IMR-90 (cell line): ENCODE results near the gene C2CD4C. TPM values are rescaled to one million over a fixed set of nuclear protein-coding genes. Genes with fewer than 3 reads are reported as not detected.

Source experiments
- ATAC-seq: fragments of 200-7000 bp; cut with Tn5 transposase; 2 replicates; pipeline ENCODE4 v1.9.1; 2020; ENCODE audit warnings: low read depth, mild to moderate bottlenecking, moderate library complexity
- BruUV-seq: library from RNA; stranded (reverse); fragments of 400-500 nt; replicated peaks from 2 replicates; lab custom pipeline; 2021; lab: Mats Ljungman, UMichigan
- CTCF ChIA-PET: fragments of 300-600 bp; formaldehyde crosslinking; extraction: SDS; loops from one replicate; lab custom pipeline; 2021; ENCODE audit warnings: antibody characterized with exemption; lab: Yijun Ruan, JAX
- POLR2A ChIA-PET: fragments of 300-600 bp; sonication (Branson Sonifier 250); formaldehyde crosslinking; loops from one replicate; lab custom pipeline; 2022; ENCODE audit warnings: antibody characterized with exemption; ENCODE audit not compliant: unreplicated experiment; lab: Charles Lee
- DNase-seq: peaks from one replicate; pipeline ENCODE4 v3.0.0; 2013
- H2AFZ ChIP-seq: replicated peaks from 2 replicates; pipeline ENCODE3; 2013; ENCODE audit warnings: low read length, mild to moderate bottlenecking; ENCODE audit not compliant: poor library complexity
- H2AK5ac ChIP-seq: 2 replicates; pipeline ENCODE4 v1.6.1; 2013; ENCODE audit warnings: low read depth, low read length, inconsistent platforms
- H2AK9ac ChIP-seq: replicated peaks from 2 replicates; pipeline ENCODE3; 2013; ENCODE audit warnings: mild to moderate bottlenecking, low read depth, low read length, moderate library complexity; ENCODE audit not compliant: poor library complexity
- H2BK120ac ChIP-seq: 2 replicates; pipeline ENCODE4 v1.6.1; 2013; ENCODE audit warnings: low read depth, low read length, inconsistent platforms
- H2BK15ac ChIP-seq: 3 replicates; pipeline ENCODE4 v1.6.1; 2013; ENCODE audit warnings: low read depth, low read length, inconsistent platforms
- H2BK20ac ChIP-seq: 2 replicates; pipeline ENCODE4 v1.6.1; 2013; ENCODE audit warnings: low read depth, mild to moderate bottlenecking, inconsistent platforms, low read length, moderate library complexity
- H2BK5ac ChIP-seq: 2 replicates; pipeline ENCODE4 v1.6.1; 2013; ENCODE audit warnings: mild to moderate bottlenecking, low read depth, low read length, inconsistent platforms; ENCODE audit not compliant: poor library complexity, severe bottlenecking
- H3K14ac ChIP-seq: replicated peaks from 2 replicates; pipeline ENCODE4 v1.6.1; 2013; ENCODE audit warnings: low read depth, low read length, inconsistent platforms
- H3K18ac ChIP-seq: 2 replicates; pipeline ENCODE4 v1.6.1; 2013; ENCODE audit warnings: low read depth, low read length, control low read depth
- H3K23ac ChIP-seq: 2 replicates; pipeline ENCODE4 v1.6.1; 2013; ENCODE audit warnings: low read depth, low read length, inconsistent platforms
- H3K27ac ChIP-seq: 2 replicates; pipeline ENCODE4 v1.5.1; 2013; ENCODE audit warnings: mild to moderate bottlenecking, control low read depth, low read length; ENCODE audit not compliant: insufficient read depth
- H3K27me3 ChIP-seq: 2 replicates; pipeline ENCODE4 v1.6.1; 2013; ENCODE audit warnings: low read length; ENCODE audit not compliant: control insufficient read depth, insufficient read depth
- H3K36me3 ChIP-seq: 2 replicates; pipeline ENCODE4 v1.6.1; 2013; ENCODE audit warnings: low read length, mixed read lengths; ENCODE audit not compliant: control insufficient read depth, insufficient read depth
- H3K4ac ChIP-seq: 2 replicates; pipeline ENCODE4 v1.6.1; 2013; ENCODE audit warnings: low read depth, low read length, inconsistent platforms
- H3K4me1 ChIP-seq: 2 replicates; pipeline ENCODE4 v1.6.1; 2013; ENCODE audit warnings: low read length, mixed read lengths; ENCODE audit not compliant: control insufficient read depth, insufficient read depth
- H3K4me2 ChIP-seq: 2 replicates; pipeline ENCODE4 v1.6.1; 2013; ENCODE audit warnings: low read depth, mild to moderate bottlenecking, control low read depth, low read length, moderate library complexity
- H3K4me3 ChIP-seq: 2 replicates; pipeline ENCODE4 v1.5.1; 2013; ENCODE audit warnings: low read depth, mild to moderate bottlenecking, control low read depth, low read length, moderate library complexity; ENCODE audit not compliant: insufficient read depth
- H3K56ac ChIP-seq: 2 replicates; pipeline ENCODE4 v1.6.1; 2013; ENCODE audit warnings: low read length, inconsistent platforms; ENCODE audit not compliant: insufficient read depth; ENCODE audit errors: extremely low read depth
- H3K79me1 ChIP-seq, 2 experiments: 2 replicates each; pipeline ENCODE4 v1.6.1; 2013; ENCODE audit warnings: low read length in 2 of 2, inconsistent platforms in 1 of 2, low read depth in 1 of 2
- H3K9ac ChIP-seq: 2 replicates; pipeline ENCODE4 v1.6.1; 2013; ENCODE audit warnings: low read depth, low read length, control low read depth
- H3K9me1 ChIP-seq: 2 replicates; pipeline ENCODE4 v1.6.1; 2013; ENCODE audit warnings: low read length, inconsistent platforms; ENCODE audit not compliant: insufficient read depth
- H3K9me3 ChIP-seq: 2 replicates; pipeline ENCODE4 v1.6.1; 2013; ENCODE audit warnings: low read length; ENCODE audit not compliant: control insufficient read depth, insufficient read depth
- H4K20me1 ChIP-seq: 2 replicates; pipeline ENCODE4 v1.6.1; 2013; ENCODE audit warnings: low read length, inconsistent platforms; ENCODE audit not compliant: insufficient read depth
- H4K5ac ChIP-seq: 2 replicates; pipeline ENCODE4 v1.6.1; 2013; ENCODE audit warnings: mild to moderate bottlenecking, low read depth, low read length, control low read depth
- H4K8ac ChIP-seq, 2 experiments: 2 replicates each; pipeline ENCODE4 v1.6.1; 2013; ENCODE audit warnings: low read depth in 2 of 2, low read length in 2 of 2, control low read depth in 1 of 2, inconsistent platforms in 1 of 2
- H4K91ac ChIP-seq: 2 replicates; pipeline ENCODE4 v1.6.1; 2013; ENCODE audit warnings: low read depth, low read length, inconsistent platforms; ENCODE audit not compliant: insufficient read depth
- BHLHE40 ChIP-seq: fragments of 150-350 bp; IDR thresholded peaks from 2 replicates; pipeline ENCODE4 v1.6.1; 2016; ENCODE audit warnings: mild to moderate bottlenecking, low read depth, low read length
- CEBPB ChIP-seq: IDR thresholded peaks from 2 replicates; pipeline ENCODE4 v1.6.1; 2012; ENCODE audit warnings: low read depth, low read length, improper control_type of control experiment
- CHD1 ChIP-seq: IDR thresholded peaks from 2 replicates; pipeline ENCODE4 v1.6.1; 2012; ENCODE audit warnings: low read depth, low read length, improper control_type of control experiment
- CTCF ChIP-seq: conservative IDR thresholded peaks from 2 replicates; pipeline ENCODE4 v1.5.1; 2012; ENCODE audit warnings: mild to moderate bottlenecking, low read depth, low read length, improper control_type of control experiment
- FOS ChIP-seq: fragments of 150-350 bp; IDR thresholded peaks from 2 replicates; pipeline ENCODE4 v1.6.1; 2016; ENCODE audit warnings: low read depth, low read length
- MAFK ChIP-seq: IDR thresholded peaks from 2 replicates; pipeline ENCODE4 v1.6.1; 2012; ENCODE audit warnings: low read depth, low read length, improper control_type of control experiment
- MXI1 ChIP-seq: IDR thresholded peaks from 2 replicates; pipeline ENCODE4 v1.6.1; 2012; ENCODE audit warnings: low read depth, mild to moderate bottlenecking, low read length, moderate library complexity, borderline replicate concordance
- NFE2L2 ChIP-seq: fragments of 150-350 bp; IDR thresholded peaks from 2 replicates; pipeline ENCODE4 v1.6.1; 2016; ENCODE audit warnings: low read depth, mild to moderate bottlenecking, low read length
- RAD21 ChIP-seq: IDR thresholded peaks from 2 replicates; pipeline ENCODE4 v1.6.1; 2012; ENCODE audit warnings: low read length, improper control_type of control experiment
- RCOR1 ChIP-seq: IDR thresholded peaks from 2 replicates; pipeline ENCODE4 v1.6.1; 2012; ENCODE audit warnings: mild to moderate bottlenecking, low read length, improper control_type of control experiment; ENCODE audit not compliant: insufficient replicate concordance
- RFX5 ChIP-seq: IDR thresholded peaks from 2 replicates; pipeline ENCODE4 v1.8.0; 2012; ENCODE audit warnings: low read depth, mild to moderate bottlenecking, low read length, moderate library complexity
- SMC3 ChIP-seq: fragments of 150-350 bp; IDR thresholded peaks from 2 replicates; pipeline ENCODE4 v1.6.1; 2016; ENCODE audit warnings: low read depth, mild to moderate bottlenecking, antibody characterized with exemption, low read length, moderate library complexity
- USF2 ChIP-seq: fragments of 150-350 bp; IDR thresholded peaks from 2 replicates; pipeline ENCODE4 v1.6.1; 2017; ENCODE audit warnings: mild to moderate bottlenecking, antibody characterized with exemption, low read length, low read depth
- WGBS, 2 experiments: methylation state at CpG; one replicate each; pipeline versions ENCODE4 v1.1.5 to v1.1.7; 2013; ENCODE audit warnings: missing lambda C conversion rate in 2 of 2; ENCODE audit not compliant: insufficient read length in 1 of 2; ENCODE audit errors: extremely low coverage in 2 of 2; 5-methylcytosine and 5-hydroxymethylcytosine counted together
- dilution Hi-C: fragments of 300-500 bp; cut with HindIII; formaldehyde crosslinking; loops from one replicate; pipeline ENCODE4 v1.14.3; 2018; ENCODE audit warnings: low sequenced_read_pairs; ENCODE audit not compliant: unreplicated experiment
- in situ Hi-C: fragments of 300-500 bp; cut with MboI; formaldehyde crosslinking; loops from 3 replicates; pipeline ENCODE4 v1.14.3; 2019; ENCODE audit warnings: low sequenced_read_pairs, inconsistent platforms, mixed read lengths
- intact Hi-C: fragments of 100-400 bp; cut with micrococcal nuclease; formaldehyde crosslinking; loops from 2 replicates; pipeline ENCODE4 v1.10.0; 2022
- polyA plus RNA-seq, 3 experiments: library from polyadenylated mRNA; depleted of rRNA; stranded (reverse); fragments of >200 nt; gene quantifications; 2 replicates each; pipeline ENCODE4 v1.2.3, GENCODE V29; 2012; ENCODE audit warnings: low replicate concordance in 1 of 3
- total RNA-seq: library from RNA; depleted of rRNA; stranded (reverse); fragments of >200 nt; gene quantifications from 2 replicates; pipeline ENCODE4 v1.2.3, GENCODE V29; 2012
- TF ChIP-seq, protein P1 (sequence below): fragments of 150-350 bp; IDR thresholded peaks from 2 replicates; pipeline ENCODE4 v1.6.1; 2016; ENCODE audit warnings: low read depth, mild to moderate bottlenecking, low read length, moderate library complexity, borderline replicate concordance

C2CD4C gene
- total and polyA plus RNA-seq, 2 of the 4 experiments (the other 2 are of a cell fraction), result under 0.01 to 0.07 TPM

GRCh38 chr19:441213-441836, 32.4 kb upstream of the C2CD4C start:
- Histone ChIP-seq H3K4me2 (no peak overlapping the region), H3K27me3 (no peaks in the 10 kb centered on the region; the same call in 1 of the 2 replicates), H2AFZ (no peak overlapping the region), H4K5ac (no peak overlapping the region), H3K23ac (no peak overlapping the region), H3K4me1 (no peaks in the 10 kb centered on the region), H3K14ac (no peak overlapping the region), H2BK5ac (no peak overlapping the region), H3K9me3 (peaks cover 15% of the 10 kb centered on the region), H3K56ac (no peak overlapping the region), H3K4ac (no peak overlapping the region), H2AK5ac (no peak overlapping the region), H3K79me1 (no peaks in the 10 kb centered on the region), H2BK120ac (no peak overlapping the region), H3K4me3 (no peak overlapping the region), H3K18ac (no peak overlapping the region), H4K20me1 (no peaks in the 10 kb centered on the region), H2BK20ac (no peak overlapping the region), H2BK15ac (no peak overlapping the region), H4K8ac (no peak overlapping the region), H2AK9ac (no peak overlapping the region), H3K9me1 (no peaks in the 10 kb centered on the region), H3K36me3 (no peaks in the 10 kb centered on the region), H3K27ac (no peak overlapping the region), H4K91ac (no peak overlapping the region), H3K9ac (no peak overlapping the region)
- 40% methylated on average over 7 of the region's 23 CpGs; no CpG with 5 or more reads in 1 of the 2 experiments for WGBS, 2 experiments
- dilution Hi-C loops (no loop called here), intact Hi-C loops (no loop called here), in situ Hi-C loops (no loop called here)
- CTCF ChIA-PET, result no interaction called here
- POLR2A ChIA-PET, result no interaction called here
- ATAC-seq, result no peak
- TF ChIP-seq CTCF (no peak), CEBPB (no peak), MXI1 (no peak), RCOR1 (no peak), RFX5 (no peak), MAFK (no peak), SMC3 (no peak), BHLHE40 (no peak), CHD1 (no peak), NFE2L2 (no peak), FOS (no peak), RAD21 (no peak), USF2 (no peak)
- TF ChIP-seq, protein P1, sequence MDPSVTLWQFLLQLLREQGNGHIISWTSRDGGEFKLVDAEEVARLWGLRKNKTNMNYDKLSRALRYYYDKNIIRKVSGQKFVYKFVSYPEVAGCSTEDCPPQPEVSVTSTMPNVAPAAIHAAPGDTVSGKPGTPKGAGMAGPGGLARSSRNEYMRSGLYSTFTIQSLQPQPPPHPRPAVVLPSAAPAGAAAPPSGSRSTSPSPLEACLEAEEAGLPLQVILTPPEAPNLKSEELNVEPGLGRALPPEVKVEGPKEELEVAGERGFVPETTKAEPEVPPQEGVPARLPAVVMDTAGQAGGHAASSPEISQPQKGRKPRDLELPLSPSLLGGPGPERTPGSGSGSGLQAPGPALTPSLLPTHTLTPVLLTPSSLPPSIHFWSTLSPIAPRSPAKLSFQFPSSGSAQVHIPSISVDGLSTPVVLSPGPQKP, result no peak
- DNase-seq, result no peak
- no TSS peak for BruUV-seq
